CD4-positive, alpha-beta T cell (primary cell): ENCODE measurements around the gene PTTG2. TPM values are rescaled to one million over a fixed set of nuclear protein-coding genes. Genes with fewer than 3 reads are reported as not detected.

Source experiments
- ATAC-seq: fragments of 200-7000 bp; cut with Tn5 transposase; one replicate; pipeline ENCODE4 v1.10.0; 2022; ENCODE audit warnings: mild to moderate bottlenecking; ENCODE audit not compliant: poor library complexity
- CTCF ChIA-PET: fragments of 350-600 bp; sonication (Branson Sonifier 250); formaldehyde crosslinking; loops from one replicate; lab custom pipeline; 2021; ENCODE audit warnings: antibody characterized with exemption, inconsistent platforms; lab: Charles Lee
- POLR2A ChIA-PET: fragments of 350-600 bp; sonication (Branson Sonifier 250); formaldehyde crosslinking; loops from one replicate; lab custom pipeline; 2021; ENCODE audit warnings: antibody characterized with exemption, inconsistent platforms; lab: Charles Lee
- DNase-seq, 14 experiments: peaks; one replicate each; pipeline ENCODE4 v3.0.0-alpha.2; 2013 to 2020; ENCODE audit warnings: mixed read lengths in 2 of 14
- H3K27ac ChIP-seq, 2 donors: one replicate each; pipeline versions ENCODE4 v1.5.1 to v1.7.0; 2013; ENCODE audit warnings: low read length in 2 of 2, low read depth in 1 of 2, mild to moderate bottlenecking in 1 of 2
- H3K27me3 ChIP-seq, 2 experiments: 1 replicate in 1 of 2; 2 replicates in 1 of 2; pipeline versions ENCODE4 v1.6.1 to v1.7.0; 2013; ENCODE audit warnings: low read length in 2 of 2, control low read depth in 1 of 2, mild to moderate bottlenecking in 1 of 2, moderate library complexity in 1 of 2; ENCODE audit not compliant: insufficient read depth in 2 of 2, control insufficient read depth in 1 of 2
- H3K36me3 ChIP-seq: one replicate; pipeline ENCODE4 v1.6.1; 2013; ENCODE audit warnings: low read length, control low read depth; ENCODE audit not compliant: insufficient read depth
- H3K4me1 ChIP-seq: one replicate; pipeline ENCODE4 v1.6.1; 2013; ENCODE audit warnings: low read length, control low read depth; ENCODE audit not compliant: insufficient read depth
- H3K4me3 ChIP-seq: one replicate; pipeline ENCODE4 v1.5.1; 2013; ENCODE audit warnings: mild to moderate bottlenecking, low read length, moderate library complexity
- H3K9me3 ChIP-seq, 2 experiments: 1 replicate in 1 of 2; 2 replicates in 1 of 2; pipeline versions ENCODE4 v1.6.1 to v1.7.0; 2013; ENCODE audit warnings: low read length in 2 of 2, mild to moderate bottlenecking in 2 of 2, control low read depth in 1 of 2, moderate library complexity in 1 of 2; ENCODE audit not compliant: control insufficient read depth in 1 of 2, insufficient read depth in 1 of 2
- H3K27ac Mint-ChIP-seq: one replicate; pipeline ENCODE4 v1.8.0; 2020; ENCODE audit warnings: mixed read lengths
- H3K27me3 Mint-ChIP-seq: one replicate; pipeline ENCODE4 v1.8.0; 2021; ENCODE audit warnings: mixed read lengths
- H3K36me3 Mint-ChIP-seq: one replicate; pipeline ENCODE4 v1.8.0; 2021; ENCODE audit warnings: low read depth, mixed read lengths
- H3K4me1 Mint-ChIP-seq: one replicate; pipeline ENCODE4 v1.8.0; 2021; ENCODE audit warnings: low read depth, mixed read lengths
- H3K4me3 Mint-ChIP-seq: one replicate; pipeline ENCODE4 v1.8.0; 2020; ENCODE audit warnings: mild to moderate bottlenecking, mixed read lengths
- H3K9me3 Mint-ChIP-seq: one replicate; pipeline ENCODE4 v1.8.0; 2020; ENCODE audit warnings: mixed read lengths
- intact Hi-C, 2 experiments: fragments of 100-400 bp; cut with DNase I in 1 of 2; cut with micrococcal nuclease in 1 of 2; formaldehyde crosslinking; loops; one replicate each; pipeline versions ENCODE4 v1.15.1 to v1.9.0; 2023 to 2025; cut with DNase I, micrococcal nuclease
- total RNA-seq, 174 experiments: library from RNA in 2 of 174; stranded (reverse) in 2 of 174; gene quantifications; one replicate each; pipeline ENCODE4 v1.2.3 and lab custom pipeline; 2021 to 2026
- TF ChIP-seq, protein P1 (sequence below): fragments of 200-600 bp; IDR thresholded peaks from one replicate; pipeline ENCODE4 v1.8.0; 2022; ENCODE audit warnings: antibody characterized with exemption, mild to moderate bottlenecking

PTTG2 gene
- total RNA-seq, 2 experiments from 2014 or later, result 0.55 to 1.3 TPM

- Histone ChIP-seq H3K4me1 (peaks cover 4% of the 10 kb centered on the region), H3K36me3 (peaks cover 3% of the 10 kb centered on the region), H3K4me3 (no peak overlapping the region), H3K27ac (no peak overlapping the region), H3K9me3 (no peaks in the 10 kb centered on the region), H3K27me3 (no peaks in the 10 kb centered on the region)
- H3K9me3 Mint-ChIP-seq, result no peaks in the 10 kb centered on the region
- H3K36me3 Mint-ChIP-seq, result peaks cover 32% of the 10 kb centered on the region
- no peaks in the 10 kb centered on the region for H3K27me3 Mint-ChIP-seq
- DNase-seq (no peak), ATAC-seq (no peak)
- H3K4me3 Mint-ChIP-seq, result no peak overlapping the region
- TF ChIP-seq, protein P1, sequence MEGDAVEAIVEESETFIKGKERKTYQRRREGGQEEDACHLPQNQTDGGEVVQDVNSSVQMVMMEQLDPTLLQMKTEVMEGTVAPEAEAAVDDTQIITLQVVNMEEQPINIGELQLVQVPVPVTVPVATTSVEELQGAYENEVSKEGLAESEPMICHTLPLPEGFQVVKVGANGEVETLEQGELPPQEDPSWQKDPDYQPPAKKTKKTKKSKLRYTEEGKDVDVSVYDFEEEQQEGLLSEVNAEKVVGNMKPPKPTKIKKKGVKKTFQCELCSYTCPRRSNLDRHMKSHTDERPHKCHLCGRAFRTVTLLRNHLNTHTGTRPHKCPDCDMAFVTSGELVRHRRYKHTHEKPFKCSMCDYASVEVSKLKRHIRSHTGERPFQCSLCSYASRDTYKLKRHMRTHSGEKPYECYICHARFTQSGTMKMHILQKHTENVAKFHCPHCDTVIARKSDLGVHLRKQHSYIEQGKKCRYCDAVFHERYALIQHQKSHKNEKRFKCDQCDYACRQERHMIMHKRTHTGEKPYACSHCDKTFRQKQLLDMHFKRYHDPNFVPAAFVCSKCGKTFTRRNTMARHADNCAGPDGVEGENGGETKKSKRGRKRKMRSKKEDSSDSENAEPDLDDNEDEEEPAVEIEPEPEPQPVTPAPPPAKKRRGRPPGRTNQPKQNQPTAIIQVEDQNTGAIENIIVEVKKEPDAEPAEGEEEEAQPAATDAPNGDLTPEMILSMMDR, result no peak
- CTCF ChIA-PET, result no interaction called here
- peaks cover 36% of the 10 kb centered on the region for H3K4me1 Mint-ChIP-seq
- intact Hi-C loops, result no loop called here
- H3K27ac Mint-ChIP-seq, result no peak overlapping the region
- POLR2A ChIA-PET, result no interaction called here
These were observed 10.4 kb upstream of the PTTG2 start for GRCh38 chr4:37949636-37950426.

- no peak overlapping the region for H3K4me3 Mint-ChIP-seq
- no peaks in the 10 kb centered on the region for H3K27me3 ChIP-seq
- H3K9me3 Mint-ChIP-seq, result no peaks in the 10 kb centered on the region
- H3K36me3 Mint-ChIP-seq, result peaks cover 27% of the 10 kb centered on the region
- H3K9me3 ChIP-seq, result no peaks in the 10 kb centered on the region
- TF ChIP-seq, protein P1, result no peak
- ATAC-seq, result no peak
- no peak overlapping the region for H3K27ac ChIP-seq
- POLR2A ChIA-PET, result no interaction called here
- no peak overlapping the region for H3K27ac Mint-ChIP-seq
- no peak overlapping the region for H3K4me3 ChIP-seq
- CTCF ChIA-PET, result no interaction called here
- intact Hi-C loops, result no loop called here
- no peaks in the 10 kb centered on the region for H3K27me3 Mint-ChIP-seq
- peaks cover 3% of the 10 kb centered on the region for H3K36me3 ChIP-seq
- peaks cover 34% of the 10 kb centered on the region for H3K4me1 Mint-ChIP-seq
- no peaks in the 10 kb centered on the region for H3K4me1 ChIP-seq
- no peak for DNase-seq
These were observed 8.5 kb upstream of the PTTG2 start for GRCh38 chr4:37951461-37952352.

DNA sequence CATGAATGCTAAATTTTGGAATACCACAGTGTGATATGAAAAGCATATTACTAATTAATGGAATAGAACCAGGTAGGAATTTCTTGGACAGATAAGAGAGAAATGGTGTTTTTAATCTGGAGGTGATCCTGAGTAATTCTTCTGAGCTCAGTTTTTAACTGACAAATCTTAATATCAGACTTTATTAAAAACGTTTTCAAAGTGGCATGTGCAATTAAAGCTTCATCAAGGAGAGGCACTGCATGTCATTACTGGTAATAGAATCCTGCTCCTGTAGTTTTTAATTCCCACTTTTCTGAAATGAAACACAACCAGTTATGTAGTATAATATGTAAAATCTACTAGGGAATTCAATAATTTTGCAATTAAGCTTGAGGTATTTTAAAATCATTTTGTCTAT lies 7.0 kb upstream of the PTTG2 start:
- no peak overlapping the region for H3K27ac Mint-ChIP-seq
- ChIA-PET CTCF (no interaction called here), POLR2A (interaction anchor here (0.7 kb wide), 1 partner anchor 62 kb away, joined by 3 read pairs; no protein-coding TSS in a partner anchor)

More for the DNA sequence above, 7.0 kb upstream of the PTTG2 start:
- peaks cover 3% of the 10 kb centered on the region for H3K36me3 ChIP-seq
- Mint-ChIP-seq H3K9me3 (no peaks in the 10 kb centered on the region), H3K4me3 (no peak overlapping the region), H3K36me3 (peaks cover 21% of the 10 kb centered on the region), H3K27me3 (no peaks in the 10 kb centered on the region), H3K4me1 (peaks cover 25% of the 10 kb centered on the region)
- no peak for DNase-seq
- no peak for ATAC-seq
- H3K9me3 ChIP-seq, result no peaks in the 10 kb centered on the region
- no peak overlapping the region for H3K27ac ChIP-seq
- no peak overlapping the region for H3K4me3 ChIP-seq
- no peaks in the 10 kb centered on the region for H3K4me1 ChIP-seq
- TF ChIP-seq, protein P1, result no peak
- no peaks in the 10 kb centered on the region for H3K27me3 ChIP-seq
- intact Hi-C loops, result no loop called here
